Brain microvascular endothelial cell (primary cell): Measurements from ENCODE around the gene SETD1B.

Source experiments
- DNase-seq: peaks from one replicate; pipeline ENCODE4 v3.0.0-alpha.2; 2020
- H3K27ac ChIP-seq: fragments of 250-450 bp; sonication (Bioruptor Pico); 2 replicates; pipeline ENCODE4 v1.5.1; 2020; ENCODE audit warnings: mild to moderate bottlenecking, moderate library complexity
- H3K27me3 ChIP-seq: fragments of 250-450 bp; sonication (Bioruptor Pico); replicated peaks from 2 replicates; pipeline ENCODE4 v1.5.1; 2020; ENCODE audit warnings: mild to moderate bottlenecking
- H3K36me3 ChIP-seq: fragments of 250-450 bp; sonication (Bioruptor Pico); replicated peaks from 2 replicates; pipeline ENCODE4 v1.5.1; 2020; ENCODE audit warnings: mild to moderate bottlenecking
- H3K4me3 ChIP-seq: 2 replicates; pipeline ENCODE4 v1.5.1; 2011; ENCODE audit warnings: low read depth, mild to moderate bottlenecking, control low read depth, low read length, moderate library complexity
- CTCF ChIP-seq: IDR thresholded peaks from 2 replicates; pipeline ENCODE4 v1.5.1; 2011; ENCODE audit warnings: low read depth, mild to moderate bottlenecking, moderate library complexity, low read length, control low read depth, inconsistent platforms; ENCODE audit errors: missing control alignments
- in situ Hi-C: cut with HindIII; loops from 2 replicates; pipeline ENCODE4 v1.10.0; 2017; ENCODE audit warnings: low sequenced_read_pairs, low pct_ligation_motif_present

The SETD1B gene

GRCh38 chr12:121765573-121765972 lies 38.2 kb upstream of the SETD1B start:
- in situ Hi-C loops = no loop called here
- peak; percentile 58 for DNase-seq
- Histone ChIP-seq H3K4me3 (no peak overlapping the region), H3K36me3 (no peaks in the 10 kb centered on the region), H3K27me3 (no peaks in the 10 kb centered on the region), H3K27ac (no peak overlapping the region)
- no peak for TF ChIP-seq CTCF

GRCh38 chr12:121766290-121767039 lies 37.3 kb upstream of the SETD1B start:
- in situ Hi-C loops = no loop called here
- DNase-seq = no peak
- H3K27ac ChIP-seq = no peak overlapping the region

GRCh38 chr12:121767525-121768016 lies 36.2 kb upstream of the SETD1B start:
- peak overlapping the region; percentile 6 for H3K27ac ChIP-seq
- DNase-seq = peak; percentile 50
- in situ Hi-C loops = no loop called here
- H3K4me3 ChIP-seq = no peak overlapping the region
- no peaks in the 10 kb centered on the region for H3K36me3 ChIP-seq
- TF ChIP-seq CTCF = no peak
- H3K27me3 ChIP-seq = no peaks in the 10 kb centered on the region

More at GRCh38 chr12:121766290-121767039, 37.3 kb upstream of the SETD1B start:
- no peaks in the 10 kb centered on the region for H3K36me3 ChIP-seq
- no peak overlapping the region for H3K4me3 ChIP-seq
- no peak for TF ChIP-seq CTCF
- H3K27me3 ChIP-seq = no peaks in the 10 kb centered on the region

GRCh38 chr12:121769297-121769830 lies 34.4 kb upstream of the SETD1B start:
- H3K36me3 ChIP-seq = no peaks in the 10 kb centered on the region
- no peak overlapping the region for H3K4me3 ChIP-seq
- in situ Hi-C loops = no loop called here
- no peaks in the 10 kb centered on the region for H3K27me3 ChIP-seq
- TF ChIP-seq CTCF = no peak
- H3K27ac ChIP-seq = no peak overlapping the region
- DNase-seq = no peak

- Histone ChIP-seq H3K4me3 (no peak overlapping the region), H3K27me3 (no peaks in the 10 kb centered on the region), H3K27ac (no peak overlapping the region), H3K36me3 (no peaks in the 10 kb centered on the region)
- DNase-seq = no peak
- in situ Hi-C loops = no loop called here
- no peak for TF ChIP-seq CTCF
Observed at GRCh38 chr12:121769831-121770301, 33.9 kb upstream of the SETD1B start.
